Measurements from ENCODE around the gene ADAMTS10. TPM values are rescaled to one million over a fixed set of nuclear protein-coding genes. Genes with fewer than 3 reads are reported as not detected.

Gene ADAMTS10
- total and polyA plus RNA-seq, 2 experiments from 2014 or later: 15.8 to 22.1 TPM

- H3K4me1 ChIP-seq (ENCODE audit: insufficient read depth): no peaks in the 10 kb centered on the region
- no peak overlapping the region for H3K4me2 ChIP-seq
- H2AFZ ChIP-seq: no peak overlapping the region
- H3K9me3 ChIP-seq (ENCODE audit: low read depth): no peaks in the 10 kb centered on the region
- DNase-seq (ENCODE audit: low spot score): no peak
- no peaks in the 10 kb centered on the region for H3K36me3 ChIP-seq (replicated peaks; ENCODE audit: insufficient read depth, low read depth)
- TF ChIP-seq, protein P1, sequence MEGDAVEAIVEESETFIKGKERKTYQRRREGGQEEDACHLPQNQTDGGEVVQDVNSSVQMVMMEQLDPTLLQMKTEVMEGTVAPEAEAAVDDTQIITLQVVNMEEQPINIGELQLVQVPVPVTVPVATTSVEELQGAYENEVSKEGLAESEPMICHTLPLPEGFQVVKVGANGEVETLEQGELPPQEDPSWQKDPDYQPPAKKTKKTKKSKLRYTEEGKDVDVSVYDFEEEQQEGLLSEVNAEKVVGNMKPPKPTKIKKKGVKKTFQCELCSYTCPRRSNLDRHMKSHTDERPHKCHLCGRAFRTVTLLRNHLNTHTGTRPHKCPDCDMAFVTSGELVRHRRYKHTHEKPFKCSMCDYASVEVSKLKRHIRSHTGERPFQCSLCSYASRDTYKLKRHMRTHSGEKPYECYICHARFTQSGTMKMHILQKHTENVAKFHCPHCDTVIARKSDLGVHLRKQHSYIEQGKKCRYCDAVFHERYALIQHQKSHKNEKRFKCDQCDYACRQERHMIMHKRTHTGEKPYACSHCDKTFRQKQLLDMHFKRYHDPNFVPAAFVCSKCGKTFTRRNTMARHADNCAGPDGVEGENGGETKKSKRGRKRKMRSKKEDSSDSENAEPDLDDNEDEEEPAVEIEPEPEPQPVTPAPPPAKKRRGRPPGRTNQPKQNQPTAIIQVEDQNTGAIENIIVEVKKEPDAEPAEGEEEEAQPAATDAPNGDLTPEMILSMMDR (IDR thresholded peaks at IDR 0.05; ENCODE audit: poor library complexity): no peak
- TF ChIP-seq EZH2phosphoT487 (IDR thresholded peaks at IDR 0.05; ENCODE audit: low read depth, severe bottlenecking, unreplicated experiment) (no peak), EZH2 (IDR thresholded peaks at IDR 0.05; ENCODE audit: borderline replicate concordance) (no peak)
- WGBS (ENCODE audit: low lambda C conversion rate, missing lambda C conversion rate): 98% methylated on average over 16 of the region's 16 CpGs
- no peak overlapping the region for H3K27ac ChIP-seq
- H3K4me3 ChIP-seq: no peak overlapping the region
- no peaks in the 10 kb centered on the region for H3K27me3 ChIP-seq
- no peaks in the 10 kb centered on the region for H3K9me2 ChIP-seq (replicated peaks; ENCODE audit: insufficient read depth)
- H4K20me1 ChIP-seq (ENCODE audit: insufficient read depth, poor library complexity, severe bottlenecking): no peaks in the 10 kb centered on the region
- H3K79me2 ChIP-seq: no peaks in the 10 kb centered on the region
These were observed 9.7 kb downstream of the ADAMTS10 start for GRCh38 chr19:8600816-8601215.

GRCh38 chr19:8600064-8600463 is 10.5 kb downstream of the ADAMTS10 start:
- Histone ChIP-seq H4K20me1 (ENCODE audit: insufficient read depth, poor library complexity, severe bottlenecking) (no peaks in the 10 kb centered on the region), H3K27ac (no peak overlapping the region), H3K9me2 (replicated peaks; ENCODE audit: insufficient read depth) (no peaks in the 10 kb centered on the region), H3K4me2 (no peak overlapping the region), H2AFZ (no peak overlapping the region), H3K4me1 (ENCODE audit: insufficient read depth) (no peaks in the 10 kb centered on the region), H3K9me3 (ENCODE audit: low read depth) (no peaks in the 10 kb centered on the region), H3K27me3 (no peaks in the 10 kb centered on the region), H3K79me2 (no peaks in the 10 kb centered on the region), H3K4me3 (no peak overlapping the region), H3K36me3 (replicated peaks; ENCODE audit: insufficient read depth, low read depth) (no peaks in the 10 kb centered on the region)
- TF ChIP-seq EZH2 (IDR thresholded peaks at IDR 0.05; ENCODE audit: borderline replicate concordance): no peak
- 95% methylated on average over 2 of the region's 2 CpGs for WGBS (ENCODE audit: low lambda C conversion rate, missing lambda C conversion rate)
- no peak for DNase-seq (ENCODE audit: low spot score)

GRCh38 chr19:8596168-8596567 is 14.3 kb downstream of the ADAMTS10 start:
- Histone ChIP-seq H3K27me3 (no peaks in the 10 kb centered on the region), H3K4me2 (no peak overlapping the region), H3K36me3 (replicated peaks; ENCODE audit: insufficient read depth, low read depth) (no peaks in the 10 kb centered on the region), H3K79me2 (no peaks in the 10 kb centered on the region), H3K9me3 (ENCODE audit: low read depth) (no peaks in the 10 kb centered on the region), H3K9me2 (replicated peaks; ENCODE audit: insufficient read depth) (no peaks in the 10 kb centered on the region), H4K20me1 (ENCODE audit: insufficient read depth, poor library complexity, severe bottlenecking) (no peaks in the 10 kb centered on the region), H3K4me1 (ENCODE audit: insufficient read depth) (peaks cover 3% of the 10 kb centered on the region), H2AFZ (no peak overlapping the region), H3K4me3 (no peak overlapping the region), H3K27ac (no peak overlapping the region)
- WGBS (ENCODE audit: low lambda C conversion rate, missing lambda C conversion rate): 91% methylated on average over 20 of the region's 23 CpGs
- DNase-seq (ENCODE audit: low spot score): no peak
- no peak for TF ChIP-seq EZH2phosphoT487 (IDR thresholded peaks at IDR 0.05; ENCODE audit: low read depth, severe bottlenecking, unreplicated experiment)
- no peak for TF ChIP-seq EZH2 (IDR thresholded peaks at IDR 0.05; ENCODE audit: borderline replicate concordance)
- TF ChIP-seq, protein P1 (IDR thresholded peaks at IDR 0.05; ENCODE audit: poor library complexity): no peak

GRCh38 chr19:8595651-8596050 is 14.9 kb downstream of the ADAMTS10 start:
- no peaks in the 10 kb centered on the region for H4K20me1 ChIP-seq (ENCODE audit: insufficient read depth, poor library complexity, severe bottlenecking)
- H3K9me2 ChIP-seq (replicated peaks; ENCODE audit: insufficient read depth): no peaks in the 10 kb centered on the region
- H3K4me2 ChIP-seq: no peak overlapping the region
- H3K27me3 ChIP-seq: no peaks in the 10 kb centered on the region
- TF ChIP-seq, protein P1 (IDR thresholded peaks at IDR 0.05; ENCODE audit: poor library complexity): no peak
- no peak for TF ChIP-seq EZH2phosphoT487 (IDR thresholded peaks at IDR 0.05; ENCODE audit: low read depth, severe bottlenecking, unreplicated experiment)
- TF ChIP-seq EZH2 (IDR thresholded peaks at IDR 0.05; ENCODE audit: borderline replicate concordance): no peak
- peaks cover 3% of the 10 kb centered on the region for H3K4me1 ChIP-seq (ENCODE audit: insufficient read depth)
- no peaks in the 10 kb centered on the region for H3K79me2 ChIP-seq
- no peak overlapping the region for H3K4me3 ChIP-seq
- WGBS (ENCODE audit: low lambda C conversion rate, missing lambda C conversion rate): 93% methylated on average over 14 of the region's 15 CpGs
- no peak overlapping the region for H2AFZ ChIP-seq
- H3K27ac ChIP-seq: no peak overlapping the region
- DNase-seq (ENCODE audit: low spot score): no peak
- H3K36me3 ChIP-seq (replicated peaks; ENCODE audit: insufficient read depth, low read depth): no peaks in the 10 kb centered on the region
- H3K9me3 ChIP-seq (ENCODE audit: low read depth): no peaks in the 10 kb centered on the region
